A549 (cell line): ENCODE data around the gene TRIM26.

Experiments
- BHLHE40 ChIP-seq: IDR thresholded peaks from 2 replicates; pipeline ENCODE4 v1.6.1; 2012; ENCODE audit warnings: low read depth, low read length, inconsistent platforms
- CBX8 ChIP-seq: fragments of 200-600 bp; sonication (generic); IDR thresholded peaks from 2 replicates; pipeline ENCODE4 v1.6.1; 2016
- CEBPB ChIP-seq, 2 experiments: fragments of >200 bp in 1 of 2; sonication (Bioruptor Twin) in 1 of 2; formaldehyde crosslinking in 1 of 2; IDR thresholded peaks; 2 replicates each; pipeline ENCODE4 v1.6.1; 2012 to 2016
- EP300 ChIP-seq, 2 experiments: fragments of >200 bp; sonication (Bioruptor Twin); formaldehyde crosslinking; IDR thresholded peaks; 2 replicates in 1 of 2; 3 replicates in 1 of 2; pipeline ENCODE4 v1.6.1; 2016 to 2017
- FOXS1 ChIP-seq: fragments of 250-450 bp; sonication (Bioruptor Pico); IDR thresholded peaks from 2 replicates; pipeline ENCODE4 v1.5.0; 2020; ENCODE audit warnings: mild to moderate bottlenecking, moderate library complexity
- MAFK ChIP-seq: fragments of 450-650 bp; IDR thresholded peaks from 2 replicates; pipeline ENCODE4 v1.6.1; 2014; ENCODE audit not compliant: partially characterized antibody
- MAZ ChIP-seq: fragments of 150-350 bp; IDR thresholded peaks from 2 replicates; pipeline ENCODE4 v1.6.1; 2014; ENCODE audit warnings: antibody characterized with exemption, low read depth, low read length, borderline replicate concordance
- MYC ChIP-seq: IDR thresholded peaks from 2 replicates; pipeline ENCODE4 v1.6.1; 2012; ENCODE audit warnings: mild to moderate bottlenecking, inconsistent platforms, low read length, improper control_type of control experiment, borderline replicate concordance
- NR3C1 ChIP-seq: fragments of >200 bp; sonication (Bioruptor Twin); formaldehyde crosslinking; IDR thresholded peaks from 3 replicates; pipeline ENCODE4 v1.6.1; 2017
- SMC3 ChIP-seq: fragments of >200 bp; sonication (Bioruptor Twin); formaldehyde crosslinking; IDR thresholded peaks from 3 replicates; pipeline ENCODE4 v1.6.1; 2018; ENCODE audit warnings: inconsistent platforms
- ZFP36 ChIP-seq: fragments of 450-650 bp; IDR thresholded peaks from 2 replicates; pipeline ENCODE4 v1.6.1; 2014; ENCODE audit warnings: borderline replicate concordance; ENCODE audit not compliant: partially characterized antibody
- TF ChIP-seq, protein P1 (sequence below): fragments of >200 bp; sonication (Bioruptor Twin); formaldehyde crosslinking; IDR thresholded peaks from 3 replicates; pipeline ENCODE4 v1.5.1; 2016
- TF ChIP-seq, protein P2 (sequence below): fragments of 450-650 bp; IDR thresholded peaks from 2 replicates; pipeline ENCODE4 v1.6.1; 2014; ENCODE audit warnings: antibody characterized with exemption

DNA sequence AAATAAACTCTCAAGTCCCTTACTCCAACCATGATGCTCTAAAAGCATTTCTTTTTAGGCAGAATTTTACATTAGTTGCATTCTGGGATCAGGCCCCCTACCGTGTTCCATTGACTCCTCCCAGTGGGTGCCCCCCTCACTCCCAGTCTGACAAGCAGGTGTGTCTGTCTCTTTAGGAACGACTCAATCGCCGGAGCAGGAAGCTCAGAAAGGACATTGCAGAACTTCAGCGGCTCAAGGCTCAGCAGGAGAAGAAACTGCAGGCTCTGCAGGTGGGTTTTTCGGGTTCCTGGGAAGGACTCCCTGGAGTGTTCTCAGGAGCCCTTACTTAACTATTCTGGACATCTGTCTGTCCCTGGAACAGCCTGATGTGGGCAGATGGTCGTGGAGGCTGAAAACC, 67.4 kb downstream of the TRIM26 start:
- TF ChIP-seq, protein P1, sequence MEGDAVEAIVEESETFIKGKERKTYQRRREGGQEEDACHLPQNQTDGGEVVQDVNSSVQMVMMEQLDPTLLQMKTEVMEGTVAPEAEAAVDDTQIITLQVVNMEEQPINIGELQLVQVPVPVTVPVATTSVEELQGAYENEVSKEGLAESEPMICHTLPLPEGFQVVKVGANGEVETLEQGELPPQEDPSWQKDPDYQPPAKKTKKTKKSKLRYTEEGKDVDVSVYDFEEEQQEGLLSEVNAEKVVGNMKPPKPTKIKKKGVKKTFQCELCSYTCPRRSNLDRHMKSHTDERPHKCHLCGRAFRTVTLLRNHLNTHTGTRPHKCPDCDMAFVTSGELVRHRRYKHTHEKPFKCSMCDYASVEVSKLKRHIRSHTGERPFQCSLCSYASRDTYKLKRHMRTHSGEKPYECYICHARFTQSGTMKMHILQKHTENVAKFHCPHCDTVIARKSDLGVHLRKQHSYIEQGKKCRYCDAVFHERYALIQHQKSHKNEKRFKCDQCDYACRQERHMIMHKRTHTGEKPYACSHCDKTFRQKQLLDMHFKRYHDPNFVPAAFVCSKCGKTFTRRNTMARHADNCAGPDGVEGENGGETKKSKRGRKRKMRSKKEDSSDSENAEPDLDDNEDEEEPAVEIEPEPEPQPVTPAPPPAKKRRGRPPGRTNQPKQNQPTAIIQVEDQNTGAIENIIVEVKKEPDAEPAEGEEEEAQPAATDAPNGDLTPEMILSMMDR = no peak
- no peak for TF ChIP-seq MAZ
- no peak for TF ChIP-seq CEBPB (IDR thresholded peaks at IDR 0.05)
- no peak for TF ChIP-seq FOXS1
- no peak for TF ChIP-seq SMC3
- TF ChIP-seq, protein P2, sequence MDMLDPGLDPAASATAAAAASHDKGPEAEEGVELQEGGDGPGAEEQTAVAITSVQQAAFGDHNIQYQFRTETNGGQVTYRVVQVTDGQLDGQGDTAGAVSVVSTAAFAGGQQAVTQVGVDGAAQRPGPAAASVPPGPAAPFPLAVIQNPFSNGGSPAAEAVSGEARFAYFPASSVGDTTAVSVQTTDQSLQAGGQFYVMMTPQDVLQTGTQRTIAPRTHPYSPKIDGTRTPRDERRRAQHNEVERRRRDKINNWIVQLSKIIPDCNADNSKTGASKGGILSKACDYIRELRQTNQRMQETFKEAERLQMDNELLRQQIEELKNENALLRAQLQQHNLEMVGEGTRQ = no peak
- no peak for TF ChIP-seq EP300 (IDR thresholded peaks at IDR 0.05)
- TF ChIP-seq CBX8 = no peak
- TF ChIP-seq BHLHE40 = no peak
- TF ChIP-seq MAFK = no peak
- TF ChIP-seq MYC = no peak
- no peak for TF ChIP-seq NR3C1
- no peak for TF ChIP-seq ZFP36
